GM04503 (cell line): ENCODE data around the gene NUP153.
A peak's percentile ranks its signal among the peaks of the same experiment; 100 is the strongest.

Experiments
- DNase-seq: peaks from one replicate; pipeline ENCODE4 v3.0.0-alpha.2; 2012; ENCODE audit warnings: low read depth

NUP153 gene

DNA sequence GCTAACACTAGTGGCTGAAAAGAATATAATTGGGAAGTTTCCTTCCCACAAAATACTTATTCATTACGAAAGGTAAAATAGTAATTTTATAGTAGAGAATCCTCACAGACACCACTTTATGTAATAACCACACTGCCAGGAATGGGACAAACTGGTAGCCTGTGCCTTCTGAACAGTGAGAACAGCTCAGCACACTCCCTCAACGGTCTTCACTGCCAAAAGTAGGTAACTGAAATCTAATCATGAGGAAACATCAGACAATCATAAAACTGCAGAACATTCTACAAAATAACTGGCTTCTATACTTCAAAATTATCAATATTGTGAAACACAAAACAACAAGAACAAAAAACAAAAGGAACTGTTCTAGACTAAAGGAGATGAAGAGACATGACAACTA lies 44.1 kb downstream of the NUP153 start:
- no peak for DNase-seq

DNA sequence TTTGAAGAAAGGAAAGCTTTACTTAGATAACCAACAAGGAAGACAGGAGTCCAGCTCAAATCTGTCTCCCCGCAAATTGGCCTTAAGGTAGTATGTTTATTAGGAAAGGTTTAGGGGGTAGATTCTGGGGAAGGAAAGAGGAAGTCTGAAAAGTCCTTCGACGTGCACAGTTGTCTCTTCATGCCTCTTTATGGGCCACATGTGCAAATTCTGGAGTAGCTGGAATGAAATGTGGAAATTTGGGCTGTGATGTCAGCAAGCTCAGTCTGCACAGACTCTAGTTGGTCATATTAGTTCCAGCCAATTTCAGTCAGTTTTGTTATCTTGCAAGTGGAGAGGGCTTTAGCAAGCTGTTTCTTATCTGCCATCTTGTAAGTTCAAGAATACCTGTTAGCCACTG lies 50.1 kb downstream of the NUP153 start:
- peak; percentile 7 for DNase-seq

DNA sequence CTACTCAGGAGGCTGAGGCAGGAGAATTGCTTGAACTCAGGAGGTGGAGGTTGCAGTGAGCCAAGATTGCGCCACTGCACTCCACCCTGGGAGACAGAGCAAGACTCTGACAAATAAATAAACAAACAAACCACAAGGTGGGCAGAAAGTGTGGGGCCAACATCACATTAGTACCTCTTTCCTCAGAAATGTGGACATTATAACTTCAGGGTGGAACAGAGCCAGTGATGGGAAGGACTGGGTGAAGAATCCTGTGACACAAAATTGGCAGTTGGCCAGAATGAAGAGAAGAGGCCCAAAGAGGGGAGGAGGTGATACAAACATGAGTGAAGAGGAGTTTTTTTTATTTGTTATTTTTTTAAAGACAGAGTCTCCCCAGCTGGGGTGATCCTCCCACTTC lies 50.6 kb downstream of the NUP153 start:
- no peak for DNase-seq

DNA sequence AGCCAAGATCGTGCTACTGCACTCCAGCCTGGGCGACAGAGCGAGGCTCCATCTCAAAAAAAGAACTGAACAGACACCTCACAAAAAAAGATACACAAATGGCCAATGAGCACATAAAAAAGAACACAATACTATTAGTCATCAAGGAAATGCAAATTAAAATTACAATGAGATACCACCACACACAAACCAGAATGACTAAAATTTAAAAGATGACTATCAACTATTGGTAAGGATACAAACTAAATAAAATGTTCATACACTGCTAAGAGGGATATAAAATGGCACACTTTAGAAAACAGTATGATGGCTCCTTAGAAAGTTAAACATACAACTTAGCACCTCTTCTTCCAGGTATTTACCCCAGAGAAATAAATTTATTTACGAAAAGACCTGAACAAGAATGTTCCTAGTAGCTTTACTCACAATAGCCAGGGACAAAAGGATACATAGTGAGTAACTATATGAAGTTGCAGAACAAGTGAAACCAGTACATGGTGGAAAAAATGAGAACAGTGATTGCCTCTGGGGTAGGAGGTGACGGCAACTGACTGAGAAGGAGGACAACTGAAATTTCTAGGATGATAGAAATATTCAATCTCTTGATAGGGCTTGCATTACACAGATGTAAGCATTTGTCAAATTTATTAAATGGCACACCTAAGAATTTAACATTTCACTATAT lies 53.4 kb downstream of the NUP153 start:
- no peak for DNase-seq

DNA sequence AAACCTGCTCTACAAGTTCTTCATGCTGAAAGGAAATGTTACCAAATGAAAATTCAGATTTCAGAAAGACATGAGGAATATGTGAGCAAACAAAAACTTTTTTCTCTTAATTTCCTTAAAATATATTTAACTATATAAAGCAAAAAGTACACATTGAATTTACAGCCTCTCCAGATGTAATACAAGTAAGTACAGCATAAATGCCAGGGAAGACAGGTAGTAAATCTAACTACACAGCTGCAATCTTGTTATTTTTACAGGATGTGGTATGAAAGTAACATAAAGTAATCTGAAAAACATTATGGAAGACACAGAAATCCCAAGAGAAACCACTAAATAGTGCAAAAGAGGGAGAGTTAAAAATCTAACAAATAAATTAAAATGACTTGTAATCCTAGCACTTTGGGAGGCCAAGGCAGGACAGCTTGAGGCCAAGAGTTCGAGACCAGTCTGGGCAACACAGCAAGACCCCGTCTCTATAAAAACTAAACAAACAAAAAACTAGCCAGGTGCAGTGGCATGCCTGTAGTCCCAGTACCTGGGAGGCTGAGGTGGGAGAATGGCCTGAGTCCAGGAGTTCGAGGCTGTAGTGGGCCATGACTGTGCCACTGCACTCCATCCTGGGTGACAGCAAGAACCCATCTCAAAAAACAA lies 55.9 kb downstream of the NUP153 start:
- DNase-seq, result no peak

DNA sequence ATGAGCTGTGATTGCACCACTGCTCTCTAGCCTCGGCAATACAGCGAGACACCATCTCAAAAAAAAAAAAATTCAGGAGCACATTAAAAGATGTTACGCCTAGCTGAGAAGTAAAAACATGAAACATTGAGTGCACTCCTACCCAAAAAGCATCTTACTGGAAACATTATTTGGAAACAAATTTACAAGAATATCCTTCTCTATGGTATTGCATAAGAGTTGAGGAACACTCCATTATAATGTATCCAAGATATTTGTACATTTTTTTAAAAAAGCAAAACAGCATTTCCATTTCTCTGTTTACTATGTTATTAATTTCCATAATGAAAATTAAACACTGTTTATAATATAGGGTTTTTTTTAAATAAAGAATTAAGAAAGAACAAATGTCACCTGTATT lies 58.0 kb downstream of the NUP153 start:
- DNase-seq, result no peak

DNA sequence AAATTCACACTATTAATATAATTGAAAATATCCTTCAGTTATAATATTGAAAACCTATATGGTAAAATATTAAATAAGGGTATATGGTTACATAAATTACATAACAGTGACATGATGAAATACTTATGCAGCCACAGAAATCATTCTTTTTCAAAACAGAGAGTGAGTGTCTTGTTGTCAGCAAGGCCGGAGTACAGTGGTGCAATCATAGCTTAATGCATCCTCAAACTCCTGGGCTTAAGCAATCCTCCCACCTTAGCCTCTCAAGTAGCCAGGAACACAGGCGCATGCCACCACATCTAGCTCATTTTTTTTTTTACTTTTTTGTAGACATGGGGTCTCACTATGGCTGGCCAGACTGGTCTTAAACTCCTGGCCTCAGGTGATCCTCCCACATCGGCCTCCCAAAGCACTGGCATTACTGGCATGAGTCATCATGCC lies 66.2 kb downstream of the NUP153 start:
- no peak for DNase-seq

DNA sequence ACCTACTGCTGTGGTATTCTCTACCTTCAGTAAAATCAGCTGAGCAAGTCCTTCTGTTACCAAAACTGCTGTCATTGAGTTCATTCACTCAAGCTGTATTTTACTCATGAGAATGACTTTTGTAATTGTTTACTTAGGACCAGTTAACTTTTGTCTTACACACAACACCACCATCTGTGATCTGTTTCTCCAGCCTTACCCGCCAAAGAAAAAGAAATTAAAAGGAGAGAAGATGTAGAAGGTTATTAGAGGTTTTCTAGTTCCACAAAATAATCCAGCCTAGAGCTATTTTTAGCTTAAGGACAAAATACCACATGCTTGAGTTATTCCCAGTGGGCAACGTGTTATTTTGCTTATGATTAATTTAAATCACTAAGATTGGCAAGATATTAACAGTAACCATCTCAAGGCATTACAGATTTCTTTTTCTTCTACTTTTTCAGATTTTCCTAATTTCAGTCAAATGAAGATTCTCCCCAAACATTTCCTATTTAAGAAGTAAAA lies 68.5 kb downstream of the NUP153 start:
- no peak for DNase-seq

DNA sequence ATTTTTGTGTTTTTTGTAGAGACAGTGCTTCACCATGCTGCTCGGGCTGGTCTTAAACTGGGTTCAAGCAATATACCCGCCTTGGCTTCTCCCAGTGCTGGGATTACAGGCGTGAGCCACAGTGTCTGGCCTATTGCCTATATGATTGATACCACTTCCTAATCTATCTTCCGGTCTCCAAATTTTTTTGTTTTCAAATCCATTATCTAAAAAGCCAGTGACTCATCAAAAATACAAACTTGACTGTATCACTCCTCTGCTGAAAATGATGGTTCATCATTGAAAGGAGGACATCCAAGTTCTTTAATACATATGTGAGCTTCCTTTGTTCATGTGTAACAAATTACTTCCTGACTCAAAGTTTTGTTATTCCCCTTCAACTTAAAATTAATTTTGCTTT lies 71.2 kb downstream of the NUP153 start:
- no peak for DNase-seq

DNA sequence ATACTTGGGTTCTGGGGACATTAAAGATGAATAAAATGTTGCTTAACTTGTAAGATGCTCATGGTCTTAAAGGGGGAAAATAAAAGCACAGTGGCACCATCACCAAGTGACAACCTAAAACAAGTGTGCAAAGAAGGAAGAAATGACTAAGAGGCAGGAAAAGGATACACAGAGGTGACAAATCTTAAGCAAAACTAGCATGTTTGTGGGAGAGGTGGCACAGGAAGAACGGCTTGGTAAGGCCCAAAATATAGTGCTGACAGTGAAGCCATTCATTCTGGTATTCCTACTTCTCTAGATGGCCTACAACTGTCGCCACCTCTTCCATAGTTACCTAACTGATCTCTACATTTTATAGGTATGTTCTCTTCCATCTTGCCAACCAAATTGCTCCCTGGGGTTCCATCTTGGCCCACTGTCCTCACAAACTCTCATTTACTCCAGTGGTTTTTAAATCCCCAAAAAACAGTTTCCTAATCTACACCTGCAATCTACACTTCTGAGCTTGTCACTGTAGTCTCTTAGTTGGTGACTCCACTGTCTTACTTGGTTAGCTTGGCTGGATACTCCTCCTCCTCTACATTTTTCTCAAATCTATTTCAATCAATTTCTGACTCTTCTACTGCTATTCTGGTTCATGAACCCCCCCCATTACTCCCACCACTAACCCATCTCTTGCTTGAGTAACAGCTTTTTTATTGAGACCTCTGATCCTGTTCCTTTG lies 73.1 kb downstream of the NUP153 start:
- DNase-seq, result no peak

DNA sequence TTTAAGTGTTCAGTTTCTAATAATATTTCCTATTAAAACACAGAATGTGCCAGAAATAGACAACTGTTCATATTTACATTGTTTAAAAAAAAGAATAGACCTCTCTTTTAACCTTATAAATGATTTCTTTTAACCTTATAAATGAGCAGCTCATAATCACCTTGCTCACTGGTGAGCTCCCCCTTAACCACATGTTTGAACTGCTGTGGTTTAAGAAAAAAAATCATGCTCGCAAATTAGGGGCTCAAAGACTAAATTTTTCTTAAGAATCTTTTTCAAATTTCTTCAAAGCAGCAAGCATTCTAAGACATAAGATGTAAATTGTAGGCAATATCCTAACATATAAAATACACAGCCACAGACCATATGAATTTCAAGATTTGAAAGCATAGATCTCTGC lies 73.8 kb downstream of the NUP153 start:
- DNase-seq, result no peak

DNA sequence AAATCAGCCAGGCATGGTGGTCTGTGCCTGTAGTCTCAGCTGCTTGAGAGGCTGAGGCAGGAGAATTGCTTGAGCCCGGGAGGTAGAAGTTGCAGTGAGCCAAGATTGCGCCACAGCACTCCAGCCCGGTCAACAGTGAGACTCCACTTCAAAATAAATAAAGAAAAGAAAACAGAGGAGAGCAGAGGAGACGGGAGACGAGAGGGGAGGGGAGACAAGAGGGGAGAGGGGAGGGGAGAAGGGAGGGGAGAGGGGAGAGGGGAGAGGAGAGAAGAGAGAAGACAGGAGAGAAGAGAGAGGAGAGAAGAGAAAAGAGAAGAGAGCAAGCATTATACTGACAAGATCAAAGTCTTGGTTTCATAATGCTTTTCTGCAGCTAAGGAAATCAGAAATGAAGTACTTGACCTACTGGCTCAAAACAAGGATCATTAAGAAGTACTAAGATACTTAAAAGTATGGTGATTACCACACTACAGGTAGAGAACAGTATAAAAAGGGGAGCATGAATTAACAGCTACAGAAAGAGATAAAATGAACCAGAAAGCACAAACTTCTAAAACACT lies 76.1 kb downstream of the NUP153 start:
- DNase-seq, result no peak

DNA sequence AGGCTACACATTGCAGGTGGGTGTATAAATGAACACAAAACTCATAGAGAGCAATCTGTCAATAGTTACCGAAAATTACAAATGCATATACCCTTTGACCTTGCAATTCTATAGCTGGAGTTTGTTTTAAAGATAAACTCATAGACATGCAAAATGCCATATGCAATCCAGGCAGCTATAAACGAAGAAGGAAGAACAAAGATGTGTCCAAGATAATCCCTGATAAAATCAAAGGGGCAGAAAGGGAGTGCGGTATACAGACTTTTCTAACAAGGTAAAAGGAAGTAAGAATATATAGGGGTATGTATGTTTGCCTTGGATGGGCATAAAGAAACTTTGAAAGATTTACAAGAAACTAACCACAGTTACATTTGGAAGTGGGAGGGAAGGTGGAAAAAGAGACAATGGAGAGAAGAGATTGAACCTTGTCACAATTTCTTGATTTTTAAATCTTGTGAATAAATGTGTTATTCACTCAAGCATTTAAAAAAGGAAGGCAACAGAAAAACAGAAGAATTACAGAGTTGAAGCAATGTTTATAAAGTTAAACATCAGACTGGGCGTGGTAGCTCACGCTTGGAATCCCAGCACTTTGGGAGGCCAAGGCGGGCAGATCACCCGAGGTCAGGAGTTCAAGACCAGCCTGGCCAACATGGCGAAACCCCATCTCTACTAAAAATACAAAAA lies 76.8 kb downstream of the NUP153 start:
- DNase-seq, result no peak

DNA sequence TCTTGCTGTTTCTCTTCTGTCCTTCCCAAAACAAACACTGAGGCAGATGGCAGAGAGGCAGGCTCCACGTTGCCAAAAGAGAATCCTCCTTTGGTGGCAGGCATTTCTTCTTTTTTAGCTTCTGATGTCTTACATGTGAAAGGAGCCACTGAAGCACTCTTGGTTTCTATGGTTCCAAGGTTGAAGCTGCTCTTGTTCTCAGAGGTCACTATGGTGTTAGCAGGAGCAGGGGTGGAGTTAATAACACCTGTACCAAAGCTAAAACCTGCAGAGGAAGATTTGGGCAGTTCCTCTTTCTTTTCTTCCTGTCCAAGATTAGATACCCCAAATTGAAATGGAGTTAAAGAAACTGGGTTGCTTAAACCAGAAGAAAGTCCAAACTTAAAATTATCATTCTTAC lies 77.9 kb downstream of the NUP153 start:
- DNase-seq, result no peak

DNA sequence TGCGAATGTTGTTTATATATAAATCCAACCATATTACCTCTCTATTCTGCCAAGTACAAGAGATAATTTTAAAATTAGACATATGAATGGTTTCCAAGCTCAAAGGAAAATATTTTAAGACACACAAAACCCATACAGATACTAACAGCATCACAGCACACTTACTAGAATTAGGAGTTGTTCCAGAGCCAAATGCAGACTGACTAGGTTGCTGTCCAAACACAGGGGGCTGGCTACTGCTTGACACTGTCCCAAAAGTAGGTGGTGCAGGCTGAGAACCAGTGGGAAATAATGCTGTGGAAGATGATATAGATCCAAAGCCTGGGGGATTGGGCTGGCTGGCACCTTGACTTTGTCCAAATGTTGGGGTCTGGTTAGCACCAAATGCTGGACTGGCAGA lies 82.3 kb downstream of the NUP153 start:
- no peak for DNase-seq

DNA sequence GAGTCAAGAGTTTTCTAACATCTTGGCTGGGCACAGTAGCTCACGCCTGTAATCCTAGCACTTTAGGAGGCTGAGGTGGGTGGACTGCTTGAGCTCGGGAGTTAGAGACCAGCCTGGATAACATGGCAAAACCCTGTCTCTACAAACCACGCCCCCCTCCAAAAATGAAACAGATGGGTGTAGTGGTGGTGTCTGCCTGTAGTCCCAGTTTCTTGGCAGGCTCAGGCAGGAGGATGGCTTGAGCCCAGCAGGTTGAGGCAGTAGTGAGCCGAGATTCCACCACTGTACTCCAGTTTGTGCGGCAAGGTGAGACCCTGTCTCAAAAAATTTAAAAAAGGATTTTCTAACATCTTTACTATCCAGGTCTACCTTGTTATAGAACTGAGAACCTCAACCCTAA lies 84.6 kb downstream of the NUP153 start:
- DNase-seq, result no peak

DNA sequence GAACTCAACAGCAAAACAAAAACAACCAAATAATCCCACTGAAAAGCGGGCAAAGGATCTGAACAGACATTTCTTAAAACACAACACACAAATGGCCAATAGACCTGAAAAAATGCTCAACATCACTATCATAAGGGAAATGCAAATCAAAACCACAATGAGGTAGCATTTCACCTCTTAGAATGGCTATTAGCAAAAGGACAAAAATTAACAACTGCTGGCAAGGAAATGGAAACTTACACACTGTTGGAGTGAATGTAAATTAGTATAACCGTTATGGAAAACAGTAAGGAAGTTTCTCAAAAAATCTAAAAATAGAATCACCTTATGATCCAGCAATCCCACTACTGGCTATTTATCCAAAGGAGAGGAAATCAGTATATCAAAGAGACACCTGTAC lies 85.7 kb downstream of the NUP153 start:
- no peak for DNase-seq

DNA sequence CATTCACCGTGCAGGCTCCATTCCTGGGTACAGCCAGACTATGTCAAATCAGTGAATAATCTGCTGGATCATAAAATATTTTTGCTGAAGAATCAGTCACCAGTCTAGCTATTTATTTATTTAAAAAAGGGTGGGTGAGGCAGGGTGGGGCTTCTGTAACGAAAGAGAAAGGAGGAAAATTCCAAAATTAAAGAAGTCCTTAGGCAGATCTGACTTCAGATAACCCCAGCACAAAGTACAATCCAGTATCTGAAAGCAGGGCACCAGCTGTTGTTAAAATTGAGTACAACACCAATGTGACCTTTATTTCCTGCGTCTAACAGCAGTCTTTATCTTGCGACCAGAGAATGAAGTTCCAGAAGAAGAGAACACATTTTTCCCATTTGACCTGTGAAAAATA lies 90.9 kb downstream of the NUP153 start:
- no peak for DNase-seq

DNA sequence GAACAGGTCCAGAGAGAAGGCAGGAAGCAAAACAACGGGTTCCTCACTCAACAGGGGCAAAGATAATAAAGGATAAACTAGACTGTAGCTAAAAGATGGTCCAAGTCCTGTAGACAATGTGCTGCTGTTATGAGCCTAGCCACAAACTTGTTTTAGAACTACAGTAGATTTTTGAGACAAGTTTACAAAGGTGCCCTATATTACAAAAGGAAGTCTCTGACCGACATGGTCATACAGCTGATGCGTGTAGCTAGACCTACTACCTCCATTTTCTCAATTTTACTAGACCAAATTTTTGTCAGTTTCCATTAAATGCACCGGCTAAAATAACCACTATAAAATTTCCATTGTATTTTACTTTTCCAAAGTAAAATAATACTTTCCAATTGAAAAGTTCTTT lies 94.7 kb downstream of the NUP153 start:
- no peak for DNase-seq

DNA sequence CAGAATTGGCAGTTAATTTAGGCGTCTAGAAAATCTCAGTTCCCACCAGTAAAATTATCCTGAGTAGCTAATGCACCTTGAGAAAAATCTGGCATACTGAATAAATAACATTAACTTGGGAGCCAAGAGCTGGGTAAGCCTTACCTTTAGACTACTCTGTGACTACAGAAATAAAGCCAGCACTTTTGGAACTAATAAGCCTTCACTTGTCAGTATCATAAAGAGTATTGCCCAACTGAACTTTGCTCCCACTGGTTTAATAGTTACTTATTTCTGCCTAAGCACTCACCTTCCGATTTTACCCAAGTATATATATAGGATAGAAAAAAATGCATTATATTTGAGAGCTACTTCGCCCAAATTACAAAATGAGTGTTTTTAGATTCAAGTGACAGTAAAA lies 95.9 kb downstream of the NUP153 start:
- no peak for DNase-seq

DNA sequence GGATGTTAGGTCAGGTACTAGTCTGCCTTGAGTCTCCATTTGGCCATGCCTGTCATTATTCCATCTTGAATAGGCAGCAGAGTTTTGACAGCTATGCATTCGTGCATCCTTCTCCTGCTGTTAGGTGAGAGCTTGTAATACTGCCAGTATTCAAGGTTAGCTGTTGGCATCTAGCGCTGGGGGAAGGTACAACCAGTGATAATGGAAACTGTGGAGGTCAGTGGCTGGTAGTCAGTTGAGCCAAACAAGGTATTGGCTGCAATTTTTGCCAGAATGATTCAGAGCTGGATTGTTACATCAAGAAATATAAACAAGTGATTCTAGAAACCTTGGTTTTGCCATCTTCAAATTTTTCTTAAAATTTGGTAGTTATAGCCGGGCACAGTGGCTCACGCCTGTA lies 100.1 kb downstream of the NUP153 start:
- DNase-seq, result no peak

DNA sequence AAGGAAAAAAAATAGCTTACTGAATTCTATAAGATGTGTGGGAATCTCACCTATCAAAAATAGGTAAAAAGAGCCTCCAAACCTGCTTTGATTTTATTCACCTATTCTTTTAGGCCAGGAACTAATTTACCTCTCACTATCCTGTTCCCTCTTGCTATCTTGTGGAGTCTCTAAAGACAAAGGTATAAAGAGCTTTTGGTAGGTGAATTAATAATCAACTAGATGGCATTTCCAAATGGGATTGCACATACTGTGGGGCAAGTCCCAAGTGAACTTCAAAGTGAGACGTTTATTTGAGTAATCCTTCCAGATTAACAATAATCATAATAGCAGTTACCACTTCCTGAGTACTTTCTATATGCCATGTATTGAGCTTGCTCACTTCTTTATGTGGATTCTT lies 103.8 kb downstream of the NUP153 start:
- DNase-seq, result no peak

DNA sequence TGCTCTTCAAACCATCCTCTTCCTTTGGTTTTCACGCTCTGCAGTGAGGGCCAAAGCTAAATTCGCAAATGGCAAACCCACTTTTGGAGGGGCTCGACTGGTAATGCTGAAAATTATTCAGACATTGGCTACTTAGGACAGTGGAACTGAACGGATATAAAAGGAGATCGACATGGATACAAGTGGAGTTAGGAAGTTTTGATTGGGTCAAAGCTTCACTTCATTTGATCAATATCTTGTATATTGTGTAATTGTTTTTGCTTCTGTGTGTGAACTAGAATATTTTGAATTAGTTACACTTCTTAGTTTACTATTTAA lies 105.4 kb downstream of the NUP153 start:
- no peak for DNase-seq
